OCI-M2 (cell line): ENCODE data around the gene PPP2R3B.
"Not testable (repeated sequence)": the region's sequence is repeated elsewhere in the genome, so short reads cannot be mapped to it uniquely, and the experiment has no call there.

Source experiments
- DNase-seq: peaks from one replicate; lab custom pipeline; 2025; ENCODE audit not compliant: unreplicated experiment; lab: John Stamatoyannopoulos, UW

The PPP2R3B gene

GRCh38 chrX:404656-405055, 17.9 kb upstream of the PPP2R3B start:
- no peak for DNase-seq

GRCh38 chrX:402857-403256, 16.1 kb upstream of the PPP2R3B start:
- DNase-seq = no peak

GRCh38 chrX:400258-400657, 13.6 kb upstream of the PPP2R3B start:
- no peak for DNase-seq

DNA sequence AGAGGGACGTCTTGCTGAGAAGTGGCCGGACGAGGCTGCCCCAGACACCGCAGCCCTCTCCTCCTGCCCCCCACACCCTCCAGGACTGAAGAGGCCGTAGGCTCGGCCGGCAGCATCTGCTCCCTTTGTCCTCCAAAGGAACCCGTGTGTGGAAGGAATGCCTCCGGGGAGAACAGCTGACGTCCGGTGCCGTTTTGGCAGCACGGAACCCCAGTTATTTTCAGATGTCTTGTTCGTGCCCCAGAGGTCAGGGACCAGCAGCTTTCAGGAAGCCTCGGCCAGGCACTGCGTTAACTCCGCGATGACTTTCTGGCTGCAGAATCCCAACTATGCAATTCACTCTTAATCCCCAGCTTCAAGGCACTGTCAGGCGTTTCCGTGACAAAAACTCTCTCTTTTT, 10.9 kb upstream of the PPP2R3B start:
- no peak for DNase-seq

- no peak for DNase-seq
These were observed 8.1 kb upstream of the PPP2R3B start for GRCh38 chrX:394830-395229.

GRCh38 chrX:392575-392846, 5.8 kb upstream of the PPP2R3B start:
- DNase-seq = no peak

- no peak for DNase-seq
These were observed 5.2 kb upstream of the PPP2R3B start for GRCh38 chrX:391717-392574.

- no peak for DNase-seq
These were observed 3.8 kb upstream of the PPP2R3B start for GRCh38 chrX:390459-390858.

- DNase-seq = no peak
These were observed 2.3 kb upstream of the PPP2R3B start for GRCh38 chrX:389021-389441.

DNA sequence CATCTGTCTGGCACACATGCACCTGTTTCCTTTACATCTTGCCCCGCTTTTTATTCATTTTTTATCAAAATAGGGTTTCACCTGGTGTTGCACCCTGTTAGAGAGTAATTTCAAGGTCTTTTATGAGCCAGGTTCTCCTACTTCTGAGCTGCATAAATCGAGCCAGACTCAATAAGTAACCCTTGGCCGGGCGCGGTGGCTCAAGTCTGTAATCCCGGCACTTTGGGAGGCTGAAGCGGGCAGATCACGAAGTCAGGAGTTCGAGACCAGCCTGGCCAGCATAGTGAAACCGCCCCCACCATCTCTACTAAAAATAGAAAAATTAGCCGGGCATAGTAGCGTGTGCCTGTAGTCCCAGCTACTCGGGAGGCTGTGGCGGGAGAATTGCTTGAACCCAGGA, 1.0 kb upstream of the PPP2R3B start:
- DNase-seq = no peak

DNA sequence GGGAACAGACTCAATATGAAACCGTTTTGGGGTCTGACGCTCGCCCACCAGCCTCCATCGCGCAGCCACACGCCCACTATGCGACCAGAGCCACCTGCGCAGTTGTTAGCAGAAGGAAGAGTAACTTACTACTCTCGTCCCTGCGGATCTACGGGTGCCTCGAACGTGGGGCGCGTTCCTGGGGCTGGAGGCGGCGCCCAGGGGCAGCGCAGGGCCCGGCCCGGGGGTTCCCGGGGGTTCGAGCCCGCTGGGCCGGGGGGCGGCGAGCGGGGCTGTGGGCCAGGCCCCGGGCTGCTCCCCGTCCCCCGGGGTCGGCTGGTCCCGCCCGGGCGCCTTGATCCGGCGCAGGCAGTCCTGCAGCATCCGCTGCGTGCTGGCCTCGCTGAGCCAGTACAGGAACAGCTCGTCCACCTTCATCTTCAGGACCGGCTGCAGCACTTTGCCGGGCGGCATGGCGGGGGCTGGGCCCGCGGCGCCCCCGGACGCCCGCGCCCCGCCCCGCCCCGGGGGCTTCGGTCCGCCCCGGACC, 404 bp downstream of the PPP2R3B start:
- DNase-seq = no peak

DNA sequence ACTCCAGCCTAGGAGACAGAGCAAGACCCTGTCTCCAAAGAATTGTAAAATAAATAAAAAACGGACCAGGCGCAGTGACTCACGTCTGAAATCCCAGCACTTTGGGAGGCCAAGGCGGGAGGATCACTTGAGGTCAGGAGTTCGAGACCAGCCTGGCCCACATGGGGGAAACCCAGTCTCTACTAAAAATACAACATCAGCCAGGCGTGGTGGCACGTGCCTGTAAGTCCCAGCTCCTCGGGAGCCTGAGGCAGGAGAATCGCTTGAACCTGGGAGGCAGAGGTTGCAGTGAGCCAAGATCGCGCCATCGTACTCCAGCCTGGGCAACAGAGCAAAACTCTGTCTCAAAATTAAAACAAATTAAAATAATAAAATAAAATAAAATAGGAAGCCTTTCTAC, 971 bp downstream of the PPP2R3B start:
- not testable (repeated sequence) for DNase-seq

DNA sequence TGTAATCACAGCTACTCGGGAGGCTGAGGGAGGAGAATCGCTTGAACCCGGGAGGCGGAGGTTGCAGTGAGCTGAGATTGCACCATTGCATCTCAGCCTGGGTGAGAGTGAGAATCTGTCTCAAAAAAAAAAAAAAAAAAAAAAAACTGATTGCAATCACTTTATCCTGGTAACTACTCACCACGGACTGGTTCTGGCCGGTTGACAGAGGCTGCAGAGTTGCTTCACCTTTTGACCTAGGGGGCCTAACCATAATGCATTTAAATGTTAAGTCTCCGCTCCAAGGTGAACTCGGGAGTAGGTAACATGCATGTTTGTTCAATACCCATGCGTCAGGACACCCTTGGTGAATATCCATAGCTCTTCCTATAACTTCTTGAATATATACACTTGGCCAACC, 1.8 kb downstream of the PPP2R3B start:
- no peak for DNase-seq

GRCh38 chrX:378443-378842, 8.3 kb downstream of the PPP2R3B start:
- DNase-seq = no peak

DNA sequence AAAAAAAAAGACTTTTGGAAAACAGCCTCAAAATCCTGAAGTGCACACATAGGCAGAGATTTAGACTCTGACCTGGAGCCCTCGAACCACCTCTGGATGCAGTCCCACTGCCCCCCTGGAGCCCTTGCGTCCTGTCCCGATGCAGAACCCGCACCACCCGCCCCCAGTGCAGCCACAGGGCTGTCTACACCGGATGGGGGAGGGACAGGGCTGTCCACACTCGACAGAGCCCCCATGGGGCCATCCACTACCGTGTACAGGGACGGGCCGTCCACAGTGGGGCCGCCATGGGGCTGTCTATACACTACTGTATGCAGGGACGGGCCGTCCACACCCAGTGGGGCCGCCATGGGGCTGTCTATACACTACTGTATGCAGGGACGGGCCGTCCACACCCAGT, 10.5 kb downstream of the PPP2R3B start:
- not testable (repeated sequence) for DNase-seq

GRCh38 chrX:375181-376036, 11.3 kb downstream of the PPP2R3B start:
- no peak for DNase-seq

- no peak for DNase-seq
These were observed 12.1 kb downstream of the PPP2R3B start for GRCh38 chrX:374596-374995.

GRCh38 chrX:373641-374471, 12.9 kb downstream of the PPP2R3B start:
- no peak for DNase-seq

- DNase-seq = no peak
These were observed 13.7 kb downstream of the PPP2R3B start for GRCh38 chrX:372856-373640.

- no peak for DNase-seq
These were observed 14.8 kb downstream of the PPP2R3B start for GRCh38 chrX:371907-372306.
